ENCODE results near the gene PRR19.

PRR19 gene

DNA sequence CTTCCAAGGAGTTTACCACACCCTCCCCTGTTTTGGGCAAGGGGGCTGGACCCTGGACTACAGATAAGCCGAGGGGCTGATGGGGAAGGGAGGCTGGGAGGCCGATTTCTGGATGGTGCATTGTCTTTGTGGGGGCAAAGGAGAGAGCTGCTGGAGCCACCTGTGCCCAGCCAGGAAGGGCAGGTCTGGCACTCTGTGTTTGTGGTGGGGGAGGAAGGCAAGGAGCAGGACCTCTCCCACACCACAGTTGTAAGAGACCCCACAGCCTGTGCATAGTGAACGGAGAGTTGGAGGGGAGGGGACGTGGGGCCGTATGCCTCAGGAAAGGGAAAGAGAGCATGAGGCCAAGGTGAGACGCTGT is 16.0 kb upstream of the PRR19 start:
- TF ChIP-seq, protein P1, sequence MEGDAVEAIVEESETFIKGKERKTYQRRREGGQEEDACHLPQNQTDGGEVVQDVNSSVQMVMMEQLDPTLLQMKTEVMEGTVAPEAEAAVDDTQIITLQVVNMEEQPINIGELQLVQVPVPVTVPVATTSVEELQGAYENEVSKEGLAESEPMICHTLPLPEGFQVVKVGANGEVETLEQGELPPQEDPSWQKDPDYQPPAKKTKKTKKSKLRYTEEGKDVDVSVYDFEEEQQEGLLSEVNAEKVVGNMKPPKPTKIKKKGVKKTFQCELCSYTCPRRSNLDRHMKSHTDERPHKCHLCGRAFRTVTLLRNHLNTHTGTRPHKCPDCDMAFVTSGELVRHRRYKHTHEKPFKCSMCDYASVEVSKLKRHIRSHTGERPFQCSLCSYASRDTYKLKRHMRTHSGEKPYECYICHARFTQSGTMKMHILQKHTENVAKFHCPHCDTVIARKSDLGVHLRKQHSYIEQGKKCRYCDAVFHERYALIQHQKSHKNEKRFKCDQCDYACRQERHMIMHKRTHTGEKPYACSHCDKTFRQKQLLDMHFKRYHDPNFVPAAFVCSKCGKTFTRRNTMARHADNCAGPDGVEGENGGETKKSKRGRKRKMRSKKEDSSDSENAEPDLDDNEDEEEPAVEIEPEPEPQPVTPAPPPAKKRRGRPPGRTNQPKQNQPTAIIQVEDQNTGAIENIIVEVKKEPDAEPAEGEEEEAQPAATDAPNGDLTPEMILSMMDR (IDR thresholded peaks at IDR 0.05; ENCODE audit: control insufficient read depth, extremely low read depth, insufficient read depth): no peak
- no peak for DNase-seq (ENCODE audit: low read depth)
- H3K4me3 ChIP-seq (ENCODE audit: low read depth, low read length): no peak overlapping the region

DNA sequence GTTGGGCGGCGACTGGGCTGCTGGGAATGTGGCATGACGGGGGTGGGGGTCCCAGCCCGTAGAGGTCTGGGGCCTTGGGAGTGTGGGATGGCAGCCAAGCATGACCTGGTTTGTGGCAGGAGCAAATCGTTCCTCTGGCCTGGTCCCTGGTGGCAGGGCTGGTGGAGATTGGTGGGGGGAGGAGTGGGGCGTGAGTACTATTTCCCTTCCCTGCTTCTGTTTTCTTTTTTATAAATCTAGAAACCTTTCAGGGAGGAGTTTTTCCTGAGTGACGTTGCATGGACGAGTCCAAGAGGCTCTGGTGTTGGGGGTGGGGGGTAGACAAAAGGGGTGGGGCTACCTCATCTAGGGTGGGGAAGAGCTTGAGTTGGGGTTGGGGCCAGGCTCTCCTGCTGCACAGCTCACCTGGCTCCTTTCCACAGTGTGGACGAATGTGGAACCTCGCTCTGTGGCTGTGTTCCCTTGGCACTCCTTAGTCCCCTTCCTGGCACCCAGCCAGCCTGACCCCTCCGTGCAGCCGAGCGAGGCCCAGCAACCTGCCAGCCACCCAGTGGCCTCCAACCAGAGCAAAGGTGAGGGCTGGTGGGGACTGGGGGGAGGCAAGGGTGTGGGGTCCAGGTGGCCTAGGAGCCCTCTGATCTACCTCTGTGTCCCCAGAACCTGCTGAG is 15.4 kb upstream of the PRR19 start:
- H3K4me3 ChIP-seq (ENCODE audit: low read depth, low read length): no peak overlapping the region
- TF ChIP-seq, protein P1 (IDR thresholded peaks at IDR 0.05; ENCODE audit: control insufficient read depth, extremely low read depth, insufficient read depth): no peak
- no peak for DNase-seq (ENCODE audit: low read depth)

DNA sequence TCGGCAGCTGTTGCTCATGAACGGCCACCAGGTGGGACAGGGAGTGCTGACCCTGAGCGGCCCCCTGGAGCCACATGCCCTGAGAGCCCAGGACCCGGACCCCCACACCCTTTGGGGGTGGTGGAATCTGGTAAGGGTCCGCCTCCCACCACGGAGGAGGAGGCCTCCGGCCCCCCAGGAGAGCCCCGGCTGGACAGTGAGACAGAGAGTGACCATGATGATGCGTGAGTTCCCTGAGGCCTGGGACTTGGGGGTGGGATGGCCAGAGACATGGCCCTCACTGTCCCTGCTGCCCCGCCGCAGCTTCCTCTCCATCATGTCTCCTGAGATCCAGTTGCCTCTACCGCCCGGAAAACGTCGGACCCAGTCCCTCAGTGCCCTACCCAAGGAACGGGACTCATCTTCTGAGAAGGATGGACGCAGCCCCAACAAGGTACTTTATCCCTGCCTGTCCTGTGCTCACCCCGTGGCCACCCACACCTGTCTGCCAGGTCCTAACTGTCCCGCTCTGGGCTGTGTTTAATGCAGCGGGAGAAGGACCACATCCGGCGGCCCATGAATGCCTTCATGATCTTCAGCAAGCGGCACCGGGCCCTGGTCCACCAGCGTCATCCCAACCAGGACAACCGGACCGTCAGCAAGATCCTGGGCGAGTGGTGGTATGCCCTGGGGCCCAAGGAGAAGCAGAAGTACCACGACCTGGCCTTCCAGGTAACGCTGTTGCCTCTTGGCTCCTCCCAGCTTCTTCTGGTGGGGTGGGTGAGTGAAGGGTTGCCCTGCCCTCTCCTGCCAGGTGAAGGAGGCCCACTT is 14.7 kb upstream of the PRR19 start:
- no peak for DNase-seq (ENCODE audit: low read depth)
- TF ChIP-seq, protein P1 (IDR thresholded peaks at IDR 0.05; ENCODE audit: control insufficient read depth, extremely low read depth, insufficient read depth): no peak
- H3K4me3 ChIP-seq (ENCODE audit: low read depth, low read length): no peak overlapping the region

DNA sequence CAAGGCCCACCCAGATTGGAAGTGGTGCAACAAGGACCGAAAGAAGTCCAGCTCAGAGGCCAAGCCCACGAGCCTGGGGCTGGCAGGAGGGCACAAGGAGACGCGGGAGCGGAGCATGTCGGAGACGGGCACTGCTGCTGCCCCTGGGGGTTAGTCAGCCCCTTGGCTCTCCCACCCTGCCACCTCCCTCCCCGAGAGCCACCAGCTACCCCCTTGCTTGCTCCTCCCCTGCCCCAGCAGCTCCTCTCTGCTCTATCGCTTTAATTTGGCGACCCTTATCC is 14.2 kb upstream of the PRR19 start:
- no peak for DNase-seq (ENCODE audit: low read depth)
- no peak overlapping the region for H3K4me3 ChIP-seq (ENCODE audit: low read depth, low read length)
- TF ChIP-seq, protein P1 (IDR thresholded peaks at IDR 0.05; ENCODE audit: control insufficient read depth, extremely low read depth, insufficient read depth): no peak

DNA sequence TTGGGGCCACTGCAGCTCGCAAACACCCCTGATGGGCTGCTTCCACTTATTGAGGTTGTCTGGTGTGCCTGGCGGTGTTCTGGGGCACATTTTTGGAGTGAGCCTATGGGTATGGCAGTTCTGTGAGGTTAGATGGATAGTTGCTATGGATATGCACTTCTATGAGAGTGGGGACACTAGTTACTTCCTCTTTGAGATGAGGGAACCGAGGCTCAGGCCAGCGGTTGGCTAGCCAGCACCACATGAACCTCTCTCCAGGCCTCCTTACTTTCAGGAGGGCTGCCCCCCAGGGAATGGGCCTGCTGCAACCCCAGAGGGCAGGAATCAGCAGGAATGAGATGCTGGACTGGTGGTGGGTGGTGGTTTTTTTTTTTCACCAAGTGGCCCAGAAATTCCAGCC is 13.5 kb upstream of the PRR19 start:
- TF ChIP-seq, protein P1 (IDR thresholded peaks at IDR 0.05; ENCODE audit: control insufficient read depth, extremely low read depth, insufficient read depth): no peak
- DNase-seq (ENCODE audit: low read depth): no peak
- no peak overlapping the region for H3K4me3 ChIP-seq (ENCODE audit: low read depth, low read length)

DNA sequence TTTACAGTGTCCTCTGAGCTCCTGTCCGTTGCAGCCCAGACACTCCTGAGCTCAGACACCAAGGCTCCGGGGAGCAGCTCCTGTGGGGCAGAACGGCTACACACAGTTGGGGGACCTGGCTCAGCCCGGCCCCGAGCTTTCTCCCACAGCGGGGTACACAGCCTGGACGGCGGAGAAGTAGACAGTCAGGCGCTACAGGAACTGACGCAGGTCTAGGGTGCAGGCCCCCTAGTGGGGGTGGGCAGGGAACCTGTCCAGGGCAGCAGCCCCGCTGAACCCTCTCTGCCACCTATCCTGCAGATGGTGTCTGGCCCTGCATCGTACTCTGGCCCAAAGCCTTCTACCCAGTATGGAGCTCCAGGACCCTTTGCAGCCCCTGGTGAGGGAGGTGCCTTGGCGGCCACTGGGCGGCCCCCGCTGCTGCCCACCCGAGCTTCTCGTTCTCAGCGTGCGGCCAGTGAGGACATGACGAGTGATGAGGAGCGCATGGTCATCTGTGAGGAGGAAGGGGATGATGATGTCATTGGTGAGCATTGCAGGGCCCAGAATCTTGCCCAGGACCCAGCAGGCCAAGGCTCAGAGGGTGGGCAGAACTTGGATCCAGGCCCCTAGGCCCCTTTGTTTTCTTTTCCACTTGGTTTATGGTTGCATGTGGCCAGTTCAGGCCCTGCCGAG is 12.9 kb upstream of the PRR19 start:
- TF ChIP-seq, protein P1 (IDR thresholded peaks at IDR 0.05; ENCODE audit: control insufficient read depth, extremely low read depth, insufficient read depth): no peak
- no peak overlapping the region for H3K4me3 ChIP-seq (ENCODE audit: low read depth, low read length)
- no peak for DNase-seq (ENCODE audit: low read depth)
